Brain microvascular endothelial cell (primary cell): ENCODE data around the gene COL8A1.
A peak's percentile ranks its signal among the peaks of the same experiment; 100 is the strongest.

Experiments
- DNase-seq: peaks from one replicate; pipeline ENCODE4 v3.0.0-alpha.2; 2020
- H3K27ac ChIP-seq: fragments of 250-450 bp; sonication (Bioruptor Pico); 2 replicates; pipeline ENCODE4 v1.5.1; 2020; ENCODE audit warnings: mild to moderate bottlenecking, moderate library complexity
- H3K27me3 ChIP-seq: fragments of 250-450 bp; sonication (Bioruptor Pico); replicated peaks from 2 replicates; pipeline ENCODE4 v1.5.1; 2020; ENCODE audit warnings: mild to moderate bottlenecking
- H3K36me3 ChIP-seq: fragments of 250-450 bp; sonication (Bioruptor Pico); replicated peaks from 2 replicates; pipeline ENCODE4 v1.5.1; 2020; ENCODE audit warnings: mild to moderate bottlenecking
- H3K4me3 ChIP-seq: 2 replicates; pipeline ENCODE4 v1.5.1; 2011; ENCODE audit warnings: low read depth, mild to moderate bottlenecking, control low read depth, low read length, moderate library complexity
- CTCF ChIP-seq: IDR thresholded peaks from 2 replicates; pipeline ENCODE4 v1.5.1; 2011; ENCODE audit warnings: low read depth, mild to moderate bottlenecking, moderate library complexity, low read length, control low read depth, inconsistent platforms; ENCODE audit errors: missing control alignments
- in situ Hi-C: cut with HindIII; loops from 2 replicates; pipeline ENCODE4 v1.10.0; 2017; ENCODE audit warnings: low sequenced_read_pairs, low pct_ligation_motif_present

Gene COL8A1

DNA sequence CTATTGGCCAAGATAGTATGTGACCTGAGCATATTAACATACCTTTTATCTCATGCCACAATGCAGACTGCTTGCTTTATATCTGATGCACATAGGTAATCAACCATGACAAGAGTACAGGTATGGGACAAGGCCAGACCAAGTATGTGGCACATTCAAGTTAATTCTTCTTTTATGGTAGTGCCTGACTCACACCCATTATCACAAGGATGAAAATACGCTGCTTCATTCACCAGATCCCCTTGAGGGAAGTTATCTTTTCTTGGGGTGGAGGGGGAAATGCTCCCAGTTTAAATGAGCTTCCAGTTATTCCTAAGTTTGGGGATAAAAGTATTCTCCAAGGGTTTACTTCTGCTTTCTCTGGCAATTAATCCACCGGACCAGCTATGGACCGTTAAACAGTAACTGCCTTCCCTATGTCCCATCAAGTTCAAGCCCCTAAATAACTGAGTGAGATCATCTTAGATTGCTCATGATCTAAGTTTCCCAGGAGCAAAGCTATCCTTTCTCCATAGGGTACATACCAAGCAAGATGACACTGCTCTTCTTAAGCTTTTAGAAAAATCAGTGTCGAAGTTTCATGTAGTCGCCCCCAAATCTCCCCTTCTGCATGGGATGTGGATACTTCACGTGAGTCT, 1.9 kb downstream of the COL8A1 start:
- TF ChIP-seq CTCF, result no peak
- Histone ChIP-seq H3K4me3 (peak overlapping the region; percentile 87), H3K36me3 (peaks cover 14% of the 10 kb centered on the region), H3K27me3 (no peaks in the 10 kb centered on the region), H3K27ac (peak overlapping the region; percentile 89)
- in situ Hi-C loops, result no loop called here
- peak; percentile 60 for DNase-seq

DNA sequence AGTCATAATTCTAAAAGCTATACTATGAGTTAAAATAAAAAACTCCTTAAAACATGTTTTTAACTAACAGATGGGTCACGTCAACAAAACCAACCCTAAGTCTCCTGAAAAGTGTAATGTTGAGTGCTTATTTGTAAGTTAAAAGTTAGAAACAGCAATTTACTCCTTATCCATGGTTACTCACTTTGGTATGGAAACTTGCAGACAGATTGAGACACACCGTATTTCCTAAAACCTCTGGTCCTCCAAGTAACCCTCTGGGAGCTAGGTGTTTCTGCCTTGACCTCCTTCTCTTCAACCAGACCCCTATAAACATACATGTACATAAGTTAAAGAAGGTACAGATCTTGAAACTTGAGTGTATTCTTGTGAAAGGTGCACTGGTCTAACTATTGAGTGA, 3.1 kb downstream of the COL8A1 start:
- Histone ChIP-seq H3K27ac (peak overlapping the region; percentile 89), H3K36me3 (peaks cover 14% of the 10 kb centered on the region), H3K27me3 (no peaks in the 10 kb centered on the region), H3K4me3 (peak overlapping the region; percentile 87)
- in situ Hi-C loops, result no loop called here
- no peak for DNase-seq
- no peak for TF ChIP-seq CTCF

DNA sequence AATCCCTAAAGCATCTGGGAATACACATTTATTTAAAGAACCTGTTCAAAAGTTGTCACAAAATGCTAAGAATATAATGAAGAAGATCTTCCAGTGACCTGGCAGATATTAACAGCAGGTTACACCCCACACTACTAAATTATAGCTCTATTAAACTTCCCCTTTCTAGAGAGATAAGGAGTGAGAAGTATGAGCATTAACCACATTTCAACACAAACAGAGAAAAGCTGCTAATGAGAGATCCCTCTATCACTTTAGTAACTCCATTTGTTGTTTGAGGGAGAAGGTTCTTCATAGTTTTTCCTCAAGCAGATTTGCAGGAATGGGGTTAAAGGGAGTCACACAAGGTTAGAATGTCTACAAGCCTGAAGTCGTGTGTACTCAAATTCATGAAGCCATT, 3.6 kb downstream of the COL8A1 start:
- peak overlapping the region; percentile 89 for H3K27ac ChIP-seq
- H3K4me3 ChIP-seq, result no peak overlapping the region
- TF ChIP-seq CTCF, result no peak
- DNase-seq, result no peak
- in situ Hi-C loops, result no loop called here
- H3K27me3 ChIP-seq, result no peaks in the 10 kb centered on the region
- peaks cover 14% of the 10 kb centered on the region for H3K36me3 ChIP-seq

GRCh38 chr3:99644017-99644416, 5.6 kb downstream of the COL8A1 start:
- Histone ChIP-seq H3K27me3 (no peaks in the 10 kb centered on the region), H3K27ac (peak overlapping the region; percentile 89), H3K36me3 (peaks cover 18% of the 10 kb centered on the region), H3K4me3 (no peak overlapping the region)
- in situ Hi-C loops, result no loop called here
- no peak for DNase-seq
- no peak for TF ChIP-seq CTCF

DNA sequence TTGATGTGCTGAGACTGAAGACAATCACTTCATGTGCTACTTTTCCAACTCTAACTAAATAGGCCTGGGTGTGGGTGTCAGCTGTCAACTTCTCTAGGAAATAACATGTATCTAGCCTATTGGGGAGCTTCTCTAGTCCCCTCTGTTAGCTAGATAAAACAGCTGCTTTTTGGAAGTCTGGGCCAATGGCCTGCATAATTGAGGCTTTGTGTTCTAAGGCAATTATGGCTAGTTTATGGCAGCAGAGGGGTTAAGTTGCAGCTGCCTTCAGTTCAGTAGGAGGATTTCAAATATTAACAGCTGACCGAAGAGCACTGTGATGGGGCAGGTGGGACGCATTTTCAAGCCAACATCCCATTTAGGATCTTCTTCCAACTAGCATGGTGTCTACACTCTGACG, 6.4 kb downstream of the COL8A1 start:
- H3K27ac ChIP-seq, result peak overlapping the region; percentile 89
- H3K36me3 ChIP-seq, result peaks cover 18% of the 10 kb centered on the region
- no peak for DNase-seq
- TF ChIP-seq CTCF, result no peak
- no peak overlapping the region for H3K4me3 ChIP-seq
- in situ Hi-C loops, result no loop called here
- H3K27me3 ChIP-seq, result no peaks in the 10 kb centered on the region
